HL-60/S4 (cell line): Measurements from ENCODE around the gene TMBIM6.
"Not testable (repeated sequence)": the region's sequence is repeated elsewhere in the genome, so short reads cannot be mapped to it uniquely, and the experiment has no call there.

Source experiments
- in situ Hi-C: fragments of 300-500 bp; cut with MboI; formaldehyde crosslinking; loops from 2 replicates; pipeline ENCODE4 v1.14.3; 2022; ENCODE audit warnings: low sequenced_read_pairs

TMBIM6 gene

GRCh38 chr12:49776413-49776812 lies 35.1 kb downstream of the TMBIM6 start:
- in situ Hi-C loops = loop anchor here (5.0 kb wide), 1 partner anchor 61 kb away; no protein-coding TSS in a partner anchor

GRCh38 chr12:49776858-49777257 lies 35.5 kb downstream of the TMBIM6 start:
- in situ Hi-C loops = loop anchor here (5.0 kb wide), 1 partner anchor 60 kb away; no protein-coding TSS in a partner anchor

- in situ Hi-C loops = loop anchor here (5.0 kb wide), 1 partner anchor 60 kb away; no protein-coding TSS in a partner anchor
Measured at GRCh38 chr12:49777341-49777740, 36.0 kb downstream of the TMBIM6 start.

GRCh38 chr12:49777800-49778748 lies 36.7 kb downstream of the TMBIM6 start:
- in situ Hi-C loops = loop anchor here (5.0 kb wide), 1 partner anchor 59 kb away; no protein-coding TSS in a partner anchor

GRCh38 chr12:49779581-49779980 lies 38.2 kb downstream of the TMBIM6 start:
- in situ Hi-C loops = loop anchor here (5.0 kb wide), 1 partner anchor 58 kb away; no protein-coding TSS in a partner anchor

- in situ Hi-C loops = not testable (repeated sequence)
Measured at GRCh38 chr12:49780914-49781313, 39.6 kb downstream of the TMBIM6 start.

GRCh38 chr12:49783917-49784676 lies 42.7 kb downstream of the TMBIM6 start:
- in situ Hi-C loops = no loop called here

GRCh38 chr12:49784756-49785409 lies 43.5 kb downstream of the TMBIM6 start:
- in situ Hi-C loops = no loop called here

GRCh38 chr12:49787672-49788071 lies 46.3 kb downstream of the TMBIM6 start:
- in situ Hi-C loops = no loop called here

- in situ Hi-C loops = no loop called here
Measured at GRCh38 chr12:49789992-49790391, 48.6 kb downstream of the TMBIM6 start.

GRCh38 chr12:49790741-49791555 lies 49.6 kb downstream of the TMBIM6 start:
- in situ Hi-C loops = no loop called here

GRCh38 chr12:49791700-49792099 lies 50.3 kb downstream of the TMBIM6 start:
- in situ Hi-C loops = no loop called here

GRCh38 chr12:49792181-49792970 lies 51.0 kb downstream of the TMBIM6 start:
- in situ Hi-C loops = no loop called here

GRCh38 chr12:49792976-49793580 lies 51.7 kb downstream of the TMBIM6 start:
- in situ Hi-C loops = no loop called here

- in situ Hi-C loops = no loop called here
Measured at GRCh38 chr12:49793620-49794019, 52.3 kb downstream of the TMBIM6 start.

- in situ Hi-C loops = no loop called here
Measured at GRCh38 chr12:49794021-49794420, 52.7 kb downstream of the TMBIM6 start.

GRCh38 chr12:49794811-49795653 lies 53.7 kb downstream of the TMBIM6 start:
- in situ Hi-C loops = no loop called here

- in situ Hi-C loops = no loop called here
Measured at GRCh38 chr12:49795654-49796105, 54.3 kb downstream of the TMBIM6 start.
